HCEC 1CT (cell line): Measurements from ENCODE around the gene TIMP2.

ENCODE experiments used
- DNase-seq: peaks from one replicate; pipeline ENCODE4 v3.0.0-alpha.2; 2017

TIMP2 gene

GRCh38 chr17:78862073-78863023 lies 62.8 kb downstream of the TIMP2 start:
- peak; percentile 97 for DNase-seq

DNA sequence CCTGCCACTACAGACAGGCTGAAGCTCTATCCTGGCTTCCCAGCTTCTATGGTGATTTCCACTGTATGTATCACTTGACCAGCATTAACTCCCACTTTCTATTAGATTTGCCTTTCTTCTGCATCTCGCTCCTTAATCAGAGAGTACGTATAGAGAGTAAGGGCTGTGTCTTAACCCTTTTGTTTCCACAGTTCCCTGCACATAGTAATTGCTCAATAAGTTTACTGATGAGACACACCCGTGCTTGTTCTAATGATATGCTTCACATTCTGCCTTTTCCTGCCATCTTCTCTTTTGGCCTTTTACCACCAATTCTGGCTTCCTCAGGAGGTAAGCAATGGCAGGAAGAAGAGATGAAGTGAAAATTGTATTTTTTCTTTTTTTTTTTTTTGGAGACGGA lies 64.0 kb downstream of the TIMP2 start:
- no peak for DNase-seq

- DNase-seq: no peak
Observed at GRCh38 chr17:78859051-78859450, 66.1 kb downstream of the TIMP2 start.

DNA sequence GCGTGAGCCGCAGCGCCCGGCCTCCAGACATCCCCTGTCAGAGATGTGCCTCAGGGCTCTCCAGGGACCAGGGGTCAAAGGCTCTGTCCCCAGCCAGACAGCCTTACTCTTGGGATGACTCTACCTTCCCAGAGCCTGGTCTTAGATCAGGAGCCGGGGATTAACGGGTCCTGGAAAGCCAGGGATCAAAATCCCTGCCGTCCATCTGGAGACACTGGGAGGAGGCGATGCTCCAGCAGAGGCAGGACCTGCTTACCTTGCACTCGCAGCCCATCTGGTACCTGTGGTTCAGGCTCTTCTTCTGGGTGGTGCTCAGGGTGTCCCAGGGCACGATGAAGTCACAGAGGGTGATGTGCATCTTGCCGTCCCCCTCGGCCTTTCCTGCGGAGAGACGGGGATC lies 67.9 kb downstream of the TIMP2 start:
- no peak for DNase-seq

- DNase-seq: no peak
Observed at GRCh38 chr17:78855561-78856165, 69.5 kb downstream of the TIMP2 start.

DNA sequence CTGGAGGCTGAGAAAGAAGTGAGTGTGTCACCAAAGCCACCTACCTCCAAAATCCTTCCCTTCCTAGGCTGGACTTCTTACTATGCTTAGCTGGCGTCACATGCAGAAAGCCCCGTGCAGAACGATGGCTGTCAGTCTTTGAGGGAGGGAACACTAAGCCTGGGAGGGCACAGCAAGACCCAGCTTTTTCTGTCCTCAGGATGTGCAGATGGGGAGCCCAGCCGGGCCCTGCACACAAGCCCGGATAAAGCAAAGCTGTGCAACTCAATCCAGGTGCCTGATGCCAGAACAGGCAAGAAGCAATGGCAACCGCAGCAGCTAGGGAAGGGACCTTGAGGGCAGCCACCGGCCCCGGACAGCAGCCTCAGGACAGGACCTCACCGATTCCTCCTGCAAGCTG lies 70.7 kb downstream of the TIMP2 start:
- no peak for DNase-seq

DNA sequence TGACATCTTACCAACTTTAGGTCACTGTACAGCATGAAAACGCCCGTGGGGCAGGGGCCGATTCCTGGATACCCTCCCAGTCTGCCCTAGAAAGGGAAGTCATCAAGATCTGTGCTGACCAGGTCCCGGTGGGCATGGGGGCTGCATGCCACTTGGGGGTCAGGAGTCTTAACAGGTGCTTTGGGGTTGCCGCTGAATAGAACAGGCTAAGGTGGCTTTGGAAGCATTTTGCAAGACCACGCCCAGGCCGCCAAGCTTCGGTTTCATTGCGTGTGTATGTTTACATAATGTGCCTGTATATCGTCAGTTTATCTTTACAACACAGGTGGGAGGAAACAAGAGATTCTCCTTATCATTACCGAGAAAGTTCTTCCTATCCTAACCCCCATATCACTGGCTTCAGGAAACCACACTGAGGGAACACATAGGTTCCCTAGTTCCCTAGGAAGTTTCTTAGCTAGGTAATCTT lies 71.2 kb downstream of the TIMP2 start:
- DNase-seq: no peak

GRCh38 chr17:78852709-78853121 lies 72.5 kb downstream of the TIMP2 start:
- DNase-seq: no peak

GRCh38 chr17:78849026-78849425 lies 76.2 kb downstream of the TIMP2 start:
- no peak for DNase-seq

DNA sequence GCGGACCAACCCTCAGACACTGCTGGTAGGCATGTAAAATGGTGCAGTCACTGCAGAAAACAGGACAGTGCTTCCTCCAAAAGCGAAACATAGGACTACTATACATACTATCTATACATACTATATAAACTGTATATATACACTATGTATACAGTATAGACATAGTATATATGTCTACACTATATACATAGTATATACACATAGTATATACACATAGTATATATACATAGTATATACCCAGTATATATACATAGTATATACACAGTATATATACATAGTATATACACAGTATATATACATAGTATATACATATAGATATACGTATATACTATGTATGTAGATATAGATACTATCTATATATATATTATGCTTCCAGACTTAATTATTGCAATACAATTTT lies 78.1 kb downstream of the TIMP2 start:
- DNase-seq: no peak

DNA sequence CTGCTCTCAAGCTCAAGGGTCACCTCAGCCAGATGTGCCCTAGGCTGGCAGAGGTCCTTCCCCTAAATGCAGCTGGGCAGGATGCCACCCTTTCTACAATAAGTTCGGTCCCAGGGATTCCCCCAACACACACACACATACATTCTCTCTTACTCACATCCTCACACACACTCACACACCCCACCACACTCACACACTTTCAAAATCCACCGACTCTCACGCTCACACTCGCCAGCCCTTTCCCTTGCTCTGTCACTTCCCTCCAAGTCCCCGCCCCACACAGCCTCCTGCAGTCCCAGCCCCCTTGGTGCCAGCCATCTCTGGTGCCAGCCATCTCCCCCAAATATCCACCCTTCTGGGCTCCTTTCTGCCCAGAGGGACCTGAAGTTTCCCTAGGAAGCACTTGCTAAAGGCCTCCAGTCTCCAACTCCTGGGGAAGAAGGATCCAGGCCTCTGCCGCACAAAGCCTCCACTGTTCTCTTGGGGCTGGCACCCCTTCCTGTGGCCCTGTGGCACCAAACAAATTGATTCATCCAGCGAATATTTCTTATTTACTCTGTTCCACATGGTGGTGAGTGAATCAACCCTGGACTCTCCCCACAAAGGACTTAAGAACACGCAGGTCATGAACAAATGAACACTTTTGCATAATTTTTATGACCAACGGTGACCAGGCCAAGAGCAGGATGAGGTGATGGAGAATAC lies 80.7 kb downstream of the TIMP2 start:
- DNase-seq: peak; percentile 67

GRCh38 chr17:78842881-78843565 lies 82.2 kb downstream of the TIMP2 start:
- DNase-seq: peak; percentile 46

DNA sequence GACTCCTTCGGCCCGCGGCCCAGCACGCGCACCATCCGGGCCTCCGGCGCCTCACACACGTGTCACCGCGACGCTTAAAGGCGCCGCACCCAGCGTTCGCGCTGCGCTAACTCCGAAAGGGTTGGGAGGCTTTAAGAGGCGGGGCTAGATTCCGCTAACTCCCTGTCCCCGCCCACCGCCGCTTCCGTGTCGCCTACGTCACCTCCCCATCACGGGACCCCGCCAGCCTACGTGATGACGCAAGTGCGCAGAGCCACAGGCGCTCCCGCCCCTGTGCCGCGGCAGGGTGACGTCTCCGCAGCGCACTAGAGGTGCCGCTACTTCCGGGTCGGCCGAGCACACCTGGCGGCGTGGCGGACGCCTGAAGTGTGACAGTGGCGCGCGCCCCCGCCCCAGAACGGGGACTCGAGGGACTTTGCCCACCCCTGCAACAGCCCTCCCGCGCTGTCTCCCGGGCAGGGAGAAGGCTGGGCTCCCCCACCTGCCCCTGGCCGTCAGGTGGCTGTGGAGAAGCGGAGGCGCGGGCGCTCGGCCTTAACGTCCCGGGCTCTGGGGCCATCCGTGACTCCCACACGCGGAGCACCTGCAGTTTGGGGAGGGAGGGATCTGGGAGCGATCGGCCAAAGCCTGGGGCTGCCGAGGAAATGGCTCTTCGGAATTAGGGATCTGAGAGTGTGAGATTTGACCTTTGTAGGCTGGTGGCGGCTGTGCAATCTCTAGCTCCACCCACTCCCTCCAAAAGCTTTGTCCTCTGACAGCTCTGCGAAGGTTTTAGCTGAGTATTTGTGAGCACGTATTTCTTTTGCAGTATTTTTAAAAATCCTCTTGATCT lies 84.2 kb downstream of the TIMP2 start, which contains the start of gene USP36:
Gene USP36, minus strand, starts transcription at position 35 of the 832 bp plus-strand sequence. CDS start 4,451 bp downstream, outside the sequence.
- DNase-seq: peak; percentile 99

DNA sequence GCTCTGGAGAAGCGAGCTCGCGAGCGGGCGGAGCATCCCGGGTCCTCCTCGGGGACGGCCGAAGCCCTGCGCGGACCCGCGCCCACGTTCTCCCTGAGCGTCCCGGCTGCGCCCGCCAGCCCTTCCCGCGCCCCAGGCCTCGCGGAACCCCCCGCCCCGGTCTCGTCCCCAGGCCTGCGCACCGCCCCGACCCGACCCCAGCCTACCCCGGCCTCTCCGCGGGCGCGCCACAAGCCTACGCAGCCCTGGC lies 84.7 kb downstream of the TIMP2 start:
- DNase-seq: no peak

DNA sequence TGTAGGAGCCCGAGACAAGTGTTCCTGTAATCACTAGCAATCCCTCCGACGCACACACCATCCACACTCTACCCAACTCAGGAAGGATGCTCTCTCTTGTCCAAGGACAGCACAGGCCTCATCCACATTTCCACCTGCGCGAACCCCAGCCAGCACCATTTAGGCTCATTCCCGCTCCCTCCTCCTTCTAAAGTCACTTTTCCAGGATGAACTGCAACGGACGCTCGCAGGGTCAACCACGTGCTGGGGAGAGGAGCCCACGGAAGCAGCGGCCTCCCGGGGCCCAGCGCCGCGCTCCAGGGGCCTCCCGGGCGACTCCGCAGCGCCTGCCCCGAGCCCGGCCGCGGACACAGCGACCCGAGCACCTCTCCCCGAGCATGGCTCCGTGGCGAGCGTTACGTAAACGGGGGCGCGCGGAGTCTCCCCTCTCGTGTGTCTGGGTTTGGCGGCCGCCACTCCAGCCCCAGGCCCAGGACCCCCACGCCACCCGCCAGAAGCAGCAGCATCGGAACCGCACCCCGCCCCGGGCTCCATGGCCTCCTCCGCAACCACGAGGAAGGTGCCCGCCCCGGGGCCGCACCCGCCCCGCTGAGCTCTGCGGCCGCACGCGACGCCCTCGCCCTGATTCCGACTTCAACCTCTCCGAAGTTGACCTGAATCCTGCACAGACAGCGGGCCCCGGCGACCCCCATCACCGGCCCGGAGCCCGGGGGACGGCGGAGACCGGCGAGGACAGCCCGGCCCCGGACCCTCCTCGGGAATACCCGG lies 85.2 kb downstream of the TIMP2 start:
- peak; percentile 33 for DNase-seq

- DNase-seq: peak; percentile 54
Observed at GRCh38 chr17:78839235-78839761, 85.9 kb downstream of the TIMP2 start.

GRCh38 chr17:78838574-78839005 lies 86.6 kb downstream of the TIMP2 start:
- DNase-seq: no peak

DNA sequence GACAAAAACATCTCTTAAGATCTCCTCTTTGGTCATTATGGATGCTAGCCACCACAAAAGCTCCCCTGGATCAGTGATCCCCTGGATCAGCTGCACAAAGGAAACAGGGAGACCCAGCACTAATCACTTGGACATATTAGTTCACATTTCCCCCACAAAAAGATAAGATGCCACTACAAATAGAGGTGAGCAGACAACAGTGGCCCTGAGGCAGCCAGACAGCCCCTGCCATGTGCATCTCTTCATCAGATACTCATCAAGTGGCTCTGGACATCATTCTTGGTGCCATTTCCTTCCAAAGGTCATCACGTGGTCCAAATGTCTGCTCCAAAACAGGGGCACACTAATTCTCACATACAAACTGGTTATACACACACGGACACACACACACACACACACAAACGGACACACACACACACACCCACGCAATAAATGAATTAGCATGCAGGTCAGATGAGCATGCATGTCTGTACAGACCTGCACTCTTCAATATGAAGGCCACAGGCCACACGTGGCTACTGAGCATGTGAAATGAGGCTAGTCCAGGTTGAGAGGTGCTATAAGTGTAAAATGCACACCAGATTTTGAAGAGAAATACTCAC lies 88.7 kb downstream of the TIMP2 start:
- no peak for DNase-seq

DNA sequence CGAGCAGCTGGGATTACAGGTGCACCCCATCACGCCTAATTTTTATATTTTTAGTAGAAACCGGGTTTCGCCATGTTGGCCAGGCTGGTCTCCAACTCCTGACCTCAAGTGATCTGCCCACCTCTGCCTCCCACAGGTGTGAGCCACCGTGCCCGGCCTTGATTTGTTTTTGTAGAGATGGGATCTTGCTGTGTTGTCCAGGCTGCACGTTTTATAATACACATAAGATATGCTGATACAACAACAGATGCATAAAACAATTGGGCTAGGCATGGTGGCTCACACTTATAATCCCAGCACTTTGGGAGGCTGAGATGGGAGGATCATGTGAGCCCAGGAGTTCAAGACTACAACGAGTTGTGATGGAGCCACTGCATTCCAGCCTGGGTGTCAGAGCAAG lies 90.6 kb downstream of the TIMP2 start:
- DNase-seq: no peak

- no peak for DNase-seq
Observed at GRCh38 chr17:78832541-78832810, 92.7 kb downstream of the TIMP2 start.
